Ramos (cell line): ENCODE results near the gene PAPOLB.

ENCODE experiments used
- in situ Hi-C: fragments of 300-500 bp; cut with MboI; formaldehyde crosslinking; loops from one replicate; pipeline ENCODE4 v1.14.3; 2022; ENCODE audit warnings: low sequenced_read_pairs; ENCODE audit not compliant: unreplicated experiment

Gene PAPOLB

GRCh38 chr7:4825081-4825480 is 36.7 kb downstream of the PAPOLB start:
- in situ Hi-C loops: no loop called here

- in situ Hi-C loops: no loop called here
Observed at GRCh38 chr7:4824120-4824775, 37.6 kb downstream of the PAPOLB start.

- in situ Hi-C loops: no loop called here
Observed at GRCh38 chr7:4823441-4824119, 38.2 kb downstream of the PAPOLB start.

GRCh38 chr7:4822677-4823076 is 39.2 kb downstream of the PAPOLB start:
- in situ Hi-C loops: no loop called here

DNA sequence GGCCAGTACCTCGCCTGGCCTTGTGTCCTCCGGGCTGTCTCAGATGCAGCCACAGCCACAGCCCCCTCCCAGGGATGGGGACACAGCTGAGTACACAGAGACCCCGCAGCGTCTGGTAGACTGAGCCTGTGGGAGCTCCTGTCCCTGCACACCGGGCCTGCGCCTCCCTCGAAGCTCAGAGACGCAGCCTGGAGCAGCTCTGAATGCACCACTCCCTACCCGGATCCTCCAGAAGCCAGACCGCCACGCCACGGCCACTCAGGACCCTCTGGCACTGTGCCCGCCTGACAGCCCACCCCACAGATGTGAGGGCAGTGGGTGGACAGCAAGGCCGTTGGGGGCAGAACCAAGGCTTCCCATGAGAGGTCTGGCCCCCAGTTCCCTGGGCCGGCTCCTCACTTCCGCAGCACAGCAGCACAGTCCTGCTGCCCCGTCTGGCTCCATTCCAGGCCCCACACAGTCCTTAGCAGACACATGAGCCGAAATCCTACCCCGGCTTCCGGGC is 40.8 kb downstream of the PAPOLB start:
- in situ Hi-C loops: no loop called here

DNA sequence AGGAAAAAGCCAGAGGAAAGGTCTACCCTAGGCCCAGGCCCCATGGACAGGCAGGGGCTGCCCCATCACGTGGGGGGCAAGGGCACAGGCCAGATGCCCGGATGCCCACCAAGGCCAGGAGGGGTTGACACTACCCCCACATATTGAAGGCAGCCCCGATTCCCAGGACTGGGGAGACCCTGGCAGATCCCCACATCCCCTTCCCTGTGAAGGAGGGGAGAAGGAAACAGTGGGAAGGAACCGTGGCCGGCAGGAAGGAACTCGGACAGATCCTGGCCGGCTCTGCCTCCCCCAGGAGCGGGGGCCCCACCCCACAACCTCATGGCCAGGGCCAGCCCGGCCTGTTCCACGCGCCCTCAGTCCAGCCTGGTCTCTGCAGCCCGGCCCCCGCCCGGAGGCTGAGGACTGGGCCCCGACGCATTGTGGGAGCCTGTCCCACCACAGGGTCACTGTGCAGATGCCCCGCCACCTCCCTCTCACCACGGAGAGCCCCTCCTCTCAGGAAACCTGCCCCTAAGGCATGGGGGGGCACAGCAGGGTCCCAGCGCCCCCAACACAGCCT is 41.3 kb downstream of the PAPOLB start:
- in situ Hi-C loops: no loop called here

GRCh38 chr7:4819560-4820404 is 42.0 kb downstream of the PAPOLB start:
- in situ Hi-C loops: no loop called here

GRCh38 chr7:4818000-4818794 is 43.6 kb downstream of the PAPOLB start:
- in situ Hi-C loops: no loop called here

- in situ Hi-C loops: no loop called here
Observed at GRCh38 chr7:4817178-4817901, 44.5 kb downstream of the PAPOLB start.

- in situ Hi-C loops: no loop called here
Observed at GRCh38 chr7:4816419-4817080, 45.3 kb downstream of the PAPOLB start.

DNA sequence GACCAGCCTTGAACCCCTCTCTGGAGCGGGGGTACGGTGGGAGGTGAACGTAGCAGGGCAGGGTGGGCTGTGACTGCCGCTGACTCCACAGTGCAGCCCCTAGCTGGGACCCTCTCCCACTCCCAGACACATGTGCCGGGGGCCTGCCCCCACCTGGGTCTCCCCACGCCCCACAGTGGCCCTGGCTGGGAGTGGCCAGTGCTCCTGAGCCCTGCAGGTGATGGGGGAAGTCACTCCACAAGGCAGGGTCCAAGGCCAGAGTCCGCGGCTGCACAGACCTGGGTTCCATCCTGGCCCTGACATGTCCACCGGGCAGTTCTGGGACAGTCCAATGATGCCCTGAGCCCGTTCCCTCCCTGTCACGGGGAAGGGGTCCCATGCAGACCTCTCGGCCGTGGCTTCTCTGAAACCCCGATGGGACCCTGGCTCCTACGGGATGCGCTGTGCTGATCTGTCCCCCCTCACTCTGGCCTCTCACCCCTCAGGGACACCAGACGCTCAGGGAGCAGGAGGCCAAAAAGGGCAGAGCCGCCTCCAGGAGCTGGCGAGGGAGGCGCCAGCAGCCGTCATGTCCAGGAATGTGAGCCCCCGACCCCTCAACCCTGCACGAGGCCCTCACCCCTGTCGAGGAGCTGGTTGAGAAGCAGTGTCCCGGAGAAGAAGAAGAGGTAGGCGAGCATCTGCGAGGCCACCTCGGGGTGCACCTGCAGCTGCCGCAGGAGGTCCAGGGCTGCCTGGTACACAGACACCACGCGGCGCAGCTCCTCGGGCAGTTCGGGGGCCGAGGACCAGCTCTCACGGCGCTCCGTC is 46.0 kb downstream of the PAPOLB start:
- in situ Hi-C loops: no loop called here

GRCh38 chr7:4815121-4815520 is 46.7 kb downstream of the PAPOLB start:
- in situ Hi-C loops: no loop called here

GRCh38 chr7:4814433-4814832 is 47.4 kb downstream of the PAPOLB start:
- in situ Hi-C loops: no loop called here

GRCh38 chr7:4809666-4810065 is 52.2 kb downstream of the PAPOLB start:
- in situ Hi-C loops: no loop called here

DNA sequence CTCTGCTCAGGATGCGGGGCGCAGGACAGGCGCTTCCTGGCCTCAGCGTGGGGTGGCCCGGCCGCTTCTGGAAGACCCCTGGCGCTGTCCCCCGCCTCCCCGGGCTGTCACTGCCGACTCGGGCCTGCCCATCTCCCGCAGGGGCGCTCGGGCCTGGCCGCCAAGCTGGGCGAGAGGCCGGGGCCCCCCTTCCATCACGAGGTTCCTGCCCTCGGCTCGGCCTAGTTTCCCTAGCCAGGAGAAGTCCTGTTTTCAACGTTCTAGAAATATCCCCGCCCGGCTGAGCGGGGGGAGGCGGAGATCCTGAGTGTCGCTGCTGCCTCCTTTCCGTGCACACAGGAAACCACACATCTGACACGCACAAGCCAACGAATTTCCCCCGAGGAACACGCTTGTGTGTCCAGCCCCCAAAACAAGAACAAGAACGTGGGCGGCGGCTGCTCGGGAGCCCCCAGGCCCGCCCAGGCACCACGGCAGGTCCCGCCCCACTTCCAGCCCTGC is 52.7 kb downstream of the PAPOLB start:
- in situ Hi-C loops: no loop called here

DNA sequence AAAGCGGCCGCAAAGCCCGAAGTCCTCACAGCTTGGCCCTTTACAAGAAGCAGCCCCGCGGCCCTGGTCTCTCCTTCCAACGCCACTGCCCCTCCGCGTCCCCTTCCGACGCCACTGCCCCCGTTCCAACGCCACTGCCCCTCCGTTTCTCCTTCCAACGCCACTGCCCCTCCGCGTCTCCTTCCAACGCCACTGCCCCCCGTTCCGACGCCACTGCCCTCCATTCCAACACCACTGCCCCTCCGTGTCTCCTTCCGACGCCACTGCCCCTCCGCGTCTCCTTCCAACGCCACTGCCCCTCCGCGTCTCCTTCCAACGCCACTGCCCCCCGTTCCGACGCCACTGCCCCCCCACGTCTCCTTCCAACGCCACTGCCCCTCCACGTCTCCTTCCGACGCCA is 53.3 kb downstream of the PAPOLB start:
- in situ Hi-C loops: no loop called here

GRCh38 chr7:4808026-4808425 is 53.8 kb downstream of the PAPOLB start:
- in situ Hi-C loops: no loop called here
